SW480 (cell line): Measurements from ENCODE around the gene CCDC178.
A peak's percentile ranks its signal among the peaks of the same experiment; 100 is the strongest.

ENCODE experiments used
- DNase-seq: peaks from one replicate; pipeline ENCODE4 v3.0.0-alpha.2; 2016; ENCODE audit warnings: low spot score

Gene CCDC178

GRCh38 chr18:32911660-32912284 is 528.7 kb downstream of the CCDC178 start:
- DNase-seq = no peak

DNA sequence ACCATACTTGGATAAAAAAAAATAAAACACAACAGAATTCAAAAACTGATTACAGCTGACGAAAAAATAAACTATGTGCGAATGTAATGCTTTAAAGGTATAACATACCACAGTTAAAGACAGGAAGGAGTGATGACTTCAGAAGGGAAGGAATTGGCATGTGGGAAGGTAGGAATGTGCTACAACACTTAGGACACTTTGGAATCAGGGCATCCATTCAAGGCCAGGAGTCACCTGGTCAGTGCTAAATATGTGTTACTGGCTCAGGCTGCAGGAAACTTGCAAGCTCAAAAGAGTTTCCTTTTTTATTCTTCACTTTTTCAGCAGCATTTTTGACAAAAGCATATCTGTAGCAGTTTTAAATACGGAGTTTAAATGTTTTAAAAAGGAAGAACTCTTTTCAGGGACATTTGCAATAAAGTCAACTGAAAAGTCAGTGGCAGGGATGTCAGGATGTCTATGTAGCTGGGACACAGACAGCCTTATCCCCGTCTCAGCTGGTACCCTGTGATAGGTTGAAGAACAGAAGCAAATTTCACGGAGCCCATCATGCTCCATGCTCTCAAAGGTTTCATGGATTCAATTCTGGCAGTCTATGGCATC is 529.7 kb downstream of the CCDC178 start:
- no peak for DNase-seq

- DNase-seq = no peak
These were observed 530.5 kb downstream of the CCDC178 start for GRCh38 chr18:32909798-32910561.

DNA sequence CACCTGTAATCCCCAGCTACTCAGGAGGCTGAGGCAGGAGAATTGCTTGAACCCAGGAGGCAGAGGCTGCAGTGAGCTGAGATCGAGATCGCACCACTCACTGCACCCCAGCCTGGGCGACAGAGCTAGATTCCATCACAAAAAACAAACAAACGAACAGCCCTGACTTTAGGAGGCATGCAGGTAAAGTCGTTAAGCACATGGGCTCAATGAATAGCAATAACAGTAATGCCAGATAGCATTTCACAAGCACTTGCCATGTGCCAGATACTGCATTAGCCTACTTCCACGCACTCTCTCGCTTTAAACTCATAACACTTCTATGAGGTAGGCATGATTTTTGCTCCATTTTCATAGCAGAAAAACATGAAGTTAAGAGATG is 532.1 kb downstream of the CCDC178 start:
- no peak for DNase-seq

DNA sequence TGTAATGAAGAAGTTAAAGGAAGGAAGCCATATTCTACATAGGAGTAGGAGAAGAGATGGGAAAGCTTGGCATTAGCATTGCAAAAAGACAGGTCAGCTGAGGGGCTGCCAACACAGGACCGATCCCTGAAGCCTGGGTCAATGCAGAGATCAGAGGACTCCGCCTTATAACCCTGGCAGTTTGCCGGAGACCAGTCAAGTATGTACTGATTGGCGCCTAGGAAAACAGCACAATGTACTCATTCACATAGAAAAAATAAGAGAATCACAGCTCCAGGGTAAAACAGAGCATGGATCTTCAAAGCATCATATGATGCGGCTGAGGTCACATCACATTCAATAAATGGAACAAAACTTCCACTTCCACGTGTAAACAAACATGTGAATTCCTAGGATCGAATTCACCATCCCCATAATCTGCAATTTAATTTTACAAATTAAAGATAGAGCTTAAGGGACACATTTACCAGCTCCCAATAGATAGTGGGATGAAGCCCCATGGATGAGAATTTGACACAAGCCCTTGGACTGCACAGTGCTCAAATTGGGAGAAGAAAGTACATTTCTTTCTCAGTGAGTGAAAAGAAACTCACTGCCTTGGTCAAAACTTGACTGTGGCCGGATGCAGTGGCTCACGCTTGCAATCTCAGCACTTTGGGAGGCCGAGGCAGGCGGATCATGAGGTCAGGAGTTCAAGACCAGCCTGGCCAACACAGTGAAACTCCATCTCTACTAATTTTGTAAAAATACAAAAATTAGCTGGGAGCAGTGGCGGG is 532.7 kb downstream of the CCDC178 start:
- no peak for DNase-seq

- DNase-seq = no peak
These were observed 533.3 kb downstream of the CCDC178 start for GRCh38 chr18:32907311-32907585.

DNA sequence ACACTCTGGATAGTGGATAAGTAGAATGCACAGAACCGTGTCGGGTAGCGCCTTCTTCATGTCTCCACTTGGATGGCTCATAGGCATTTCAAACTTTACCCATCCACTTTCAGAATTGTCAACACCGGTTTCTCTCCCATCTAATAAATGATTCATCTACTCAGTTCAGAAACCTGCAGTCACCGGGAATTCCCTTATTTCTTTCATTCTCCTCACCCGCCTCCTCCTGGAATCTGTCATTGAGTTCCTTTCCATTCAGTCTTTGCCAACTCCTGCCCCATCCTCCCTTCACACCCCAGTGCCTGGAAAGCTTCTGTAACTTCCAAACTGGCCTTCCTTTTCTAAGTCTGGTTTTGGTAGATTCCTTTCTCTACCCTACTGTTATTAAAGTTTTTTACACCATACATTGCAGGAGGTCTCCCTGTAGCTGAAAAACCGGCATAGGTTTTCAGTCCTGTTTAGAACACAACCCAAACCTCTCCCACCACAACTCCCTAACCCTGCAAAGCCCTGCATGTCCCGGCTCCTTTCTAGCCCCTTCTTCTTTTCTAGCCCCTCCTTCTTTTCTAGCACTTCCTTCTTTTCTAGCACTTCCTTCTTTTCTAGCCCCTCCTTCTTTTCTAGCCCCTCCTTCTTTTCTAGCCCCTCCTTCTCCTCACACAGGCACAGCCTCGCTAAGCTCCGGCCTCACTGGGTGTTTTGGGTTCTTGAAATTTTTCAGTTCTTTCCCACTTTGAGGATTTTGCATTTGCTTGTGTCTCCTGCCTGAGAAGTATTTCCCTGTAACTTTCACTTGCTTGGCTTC is 533.8 kb downstream of the CCDC178 start:
- no peak for DNase-seq

DNA sequence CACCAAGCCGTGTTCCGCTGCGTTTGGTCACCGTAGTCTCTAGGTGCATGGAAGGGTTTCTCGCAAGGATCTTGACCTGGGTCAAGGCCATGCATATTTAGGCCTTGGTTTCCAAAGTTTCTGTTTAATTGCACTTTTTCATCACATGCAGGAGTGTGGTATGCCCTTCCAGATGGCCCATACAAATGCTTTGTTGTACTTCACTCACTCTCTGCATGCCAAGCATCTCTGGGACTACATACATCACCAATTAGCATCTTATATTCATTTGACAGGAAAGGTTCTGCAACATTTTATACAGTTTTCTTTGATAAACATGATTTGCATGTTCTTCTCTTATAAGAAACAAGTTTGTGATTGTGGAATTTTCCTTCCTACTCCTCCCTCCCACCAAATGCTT is 534.9 kb downstream of the CCDC178 start:
- DNase-seq = no peak

- DNase-seq = no peak
These were observed 537.8 kb downstream of the CCDC178 start for GRCh38 chr18:32902568-32903330.

GRCh38 chr18:32899819-32900218 is 540.7 kb downstream of the CCDC178 start:
- no peak for DNase-seq

- no peak for DNase-seq
These were observed 543.6 kb downstream of the CCDC178 start for GRCh38 chr18:32896776-32897547.

DNA sequence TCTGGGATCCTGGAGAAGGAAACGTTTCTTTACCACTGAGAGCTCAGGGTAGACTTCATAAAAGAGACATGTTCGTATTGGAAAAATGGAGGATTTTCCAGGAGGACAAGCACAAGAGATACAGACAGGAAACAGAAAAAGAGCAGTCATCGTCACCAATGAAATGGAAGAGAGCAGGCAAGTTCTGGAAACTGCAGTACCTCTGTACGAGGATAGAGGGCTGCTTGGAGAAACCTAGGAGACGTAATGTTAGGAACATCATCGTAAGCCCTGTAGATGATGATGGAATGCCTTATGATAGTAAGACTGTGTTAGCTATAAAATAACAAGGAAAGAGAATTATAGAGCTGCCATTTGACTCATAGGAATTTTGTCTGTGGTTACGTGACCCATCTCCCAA is 546.6 kb downstream of the CCDC178 start:
- peak; percentile 2 for DNase-seq

GRCh38 chr18:32891797-32892196 is 548.7 kb downstream of the CCDC178 start:
- no peak for DNase-seq

DNA sequence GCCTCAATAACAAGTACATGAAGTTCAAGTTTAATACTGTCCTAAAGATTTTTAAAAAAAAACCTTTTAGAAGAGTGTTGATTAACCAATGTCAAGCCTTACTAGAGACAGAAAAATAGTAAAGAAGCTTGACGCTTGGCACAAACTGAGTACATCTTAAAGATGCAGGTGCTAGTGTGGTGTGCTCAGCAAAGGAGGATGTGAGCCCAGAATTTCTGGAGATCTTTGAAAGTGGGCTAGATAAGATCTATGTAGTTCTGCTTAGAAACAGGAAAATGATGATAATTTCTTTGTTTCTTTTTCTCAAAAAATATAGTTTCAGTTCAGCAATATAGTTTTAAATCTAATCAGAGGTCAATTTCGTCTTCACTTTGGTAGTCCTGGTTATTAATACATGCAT is 549.4 kb downstream of the CCDC178 start:
- DNase-seq = no peak

- DNase-seq = no peak
These were observed 550.6 kb downstream of the CCDC178 start for GRCh38 chr18:32889615-32890593.

DNA sequence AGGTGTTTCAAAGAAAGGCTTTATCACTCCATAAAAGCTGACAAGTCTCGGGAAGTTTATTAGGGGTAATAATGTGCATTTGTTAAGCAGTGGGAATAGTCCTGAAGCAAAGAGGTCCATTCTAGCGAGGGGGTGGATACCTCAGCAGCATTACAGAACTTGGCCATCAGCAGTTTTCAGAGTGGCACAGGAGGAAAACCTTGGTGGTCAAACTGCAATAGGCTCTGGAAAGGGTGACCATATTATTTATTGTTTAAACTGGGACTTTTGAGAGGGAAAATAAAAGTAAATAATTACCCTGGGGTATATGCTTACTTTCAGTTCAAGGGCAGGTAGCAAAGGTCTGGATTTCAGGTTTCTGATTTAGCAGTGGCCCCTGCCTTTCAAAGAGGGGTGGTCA is 552.2 kb downstream of the CCDC178 start:
- DNase-seq = no peak
